NOMO-1 (cell line): ENCODE data around the gene HYDIN.
"Not testable (repeated sequence)": the region's sequence is repeated elsewhere in the genome, so short reads cannot be mapped to it uniquely, and the experiment has no call there.

ENCODE experiments used
- DNase-seq, 2 experiments: peaks; one replicate each; lab custom pipeline; 2025; ENCODE audit not compliant: unreplicated experiment in 2 of 2; lab: John Stamatoyannopoulos, UW

The HYDIN gene

DNA sequence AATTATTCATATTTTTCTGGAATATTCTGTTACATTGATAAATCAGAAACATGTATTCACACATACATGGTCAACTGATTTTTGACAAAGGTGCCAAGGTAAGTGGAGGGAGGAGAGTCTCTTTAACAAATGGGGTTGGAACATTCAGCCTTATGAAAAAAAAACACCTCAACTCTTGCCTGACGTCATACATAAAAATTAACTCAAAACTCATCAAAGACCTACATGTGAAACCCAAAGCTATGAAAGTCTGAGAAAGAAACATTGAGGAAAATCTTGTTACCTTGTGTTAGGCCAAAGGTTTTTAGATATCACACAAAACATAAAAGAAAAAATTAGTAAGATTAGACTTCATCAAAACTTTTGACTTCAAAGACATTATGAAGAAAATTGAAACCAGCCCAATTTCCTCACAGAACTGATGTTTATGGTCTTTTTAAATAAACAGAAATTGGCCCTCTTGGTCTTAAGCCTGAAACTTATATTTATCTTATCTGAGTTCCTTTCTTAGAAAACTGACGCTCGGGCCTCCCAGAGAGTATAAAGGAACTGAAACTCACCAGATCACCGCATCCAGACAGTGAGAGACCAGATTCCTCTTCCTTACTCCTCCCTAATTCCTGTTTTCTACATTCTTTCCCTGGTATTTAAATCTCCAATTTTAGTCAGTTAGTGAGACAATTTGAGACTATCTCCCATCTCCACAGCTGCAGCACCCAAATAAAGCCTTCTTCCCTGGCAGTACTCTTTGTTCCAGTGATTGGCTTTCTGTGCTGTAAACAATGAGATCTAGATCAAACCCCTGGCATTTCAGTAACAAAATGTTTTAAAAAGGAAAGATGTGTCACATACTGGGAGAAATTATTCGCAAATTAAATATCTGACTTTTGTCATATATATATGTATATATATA, 4.0 kb downstream of the HYDIN start:
- DNase-seq, result no peak

DNA sequence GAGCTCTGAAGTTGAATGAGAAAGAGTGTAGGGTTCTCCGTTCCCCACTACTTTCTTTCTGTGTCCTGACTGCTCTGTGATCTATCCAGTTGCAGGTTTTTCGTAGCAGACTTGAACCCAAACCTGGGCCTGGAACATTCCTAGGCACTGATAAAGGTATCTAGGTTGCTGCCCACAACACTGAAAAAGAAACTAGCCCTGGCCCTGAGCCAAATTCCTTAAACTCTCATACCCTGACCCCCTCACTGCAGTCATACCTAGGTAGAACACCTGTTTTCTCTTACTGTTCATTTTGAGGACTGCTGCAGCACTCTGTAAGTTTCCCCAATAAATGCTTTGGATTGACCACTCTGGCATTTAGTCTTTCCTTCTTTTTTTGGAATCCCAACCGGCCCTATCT, 5.4 kb downstream of the HYDIN start:
- DNase-seq, result no peak

DNA sequence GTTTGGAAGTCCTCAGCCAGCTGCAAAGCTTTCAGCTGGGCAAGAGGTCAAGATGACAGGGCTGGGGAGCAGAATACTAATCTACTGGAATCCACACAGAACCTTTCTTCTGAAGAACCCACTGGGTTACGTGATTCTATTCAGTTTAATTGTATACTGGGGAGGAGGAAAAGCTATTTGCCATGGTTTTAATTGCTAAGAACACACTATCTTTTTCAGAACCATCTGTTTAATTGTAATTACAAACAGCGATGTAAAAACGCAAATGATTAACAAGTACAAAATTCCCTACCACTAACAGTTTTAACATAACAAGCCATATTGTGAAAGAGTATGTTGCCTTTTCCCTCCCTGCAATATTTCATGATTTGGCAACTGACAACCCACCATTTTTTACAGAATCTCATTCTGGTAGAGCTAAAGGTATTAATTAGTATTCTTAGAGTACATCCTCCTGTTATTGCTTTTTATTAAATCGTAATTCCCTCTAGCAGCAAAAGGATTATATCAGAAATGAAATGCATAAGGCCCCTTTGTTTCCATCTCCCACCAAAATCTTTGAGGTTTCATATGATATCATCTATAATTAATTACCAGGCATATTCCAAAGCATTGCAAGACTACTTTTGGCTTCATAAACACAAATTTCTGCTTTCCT, 12.1 kb downstream of the HYDIN start:
- peak in 1 of 2 experiments; percentile 46 for DNase-seq

DNA sequence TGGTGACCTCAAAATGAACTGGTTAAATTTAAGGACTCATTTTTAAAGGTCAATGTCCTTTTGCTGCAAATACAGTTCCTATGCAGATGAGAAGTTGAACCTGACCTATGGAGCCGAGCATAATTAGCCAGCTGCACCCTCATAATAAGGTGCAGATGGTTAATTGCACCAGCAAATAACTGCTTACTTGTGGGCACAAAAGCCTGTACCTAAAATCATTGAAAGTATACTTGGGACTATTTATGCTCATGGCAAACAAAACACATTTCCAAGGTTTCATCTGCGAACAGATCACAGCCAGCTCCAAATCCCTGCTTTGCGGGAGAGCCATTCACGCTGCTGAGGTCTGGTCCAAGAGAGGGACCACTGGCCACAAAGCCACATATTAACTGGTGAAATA, 13.0 kb downstream of the HYDIN start:
- no peak for DNase-seq

DNA sequence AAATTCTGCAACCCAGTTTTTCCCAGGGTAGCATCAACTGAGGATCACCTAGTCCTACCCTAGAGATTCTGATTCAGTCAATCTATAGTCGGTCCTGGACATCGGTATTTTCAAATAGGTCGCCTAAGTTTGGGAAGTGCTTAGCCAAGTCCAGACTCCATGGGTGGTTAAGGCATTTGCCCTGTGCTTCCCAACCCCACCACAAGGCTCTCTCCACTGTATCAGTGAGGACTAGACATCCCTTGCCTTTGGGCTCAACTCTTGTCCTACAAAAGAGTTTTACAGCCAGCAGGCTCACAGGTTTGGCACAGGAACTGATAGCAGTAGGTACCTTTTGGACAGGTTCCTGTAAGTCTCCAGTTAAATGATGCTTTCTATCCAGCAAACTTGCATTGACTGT, 13.8 kb downstream of the HYDIN start:
- DNase-seq, result no peak

DNA sequence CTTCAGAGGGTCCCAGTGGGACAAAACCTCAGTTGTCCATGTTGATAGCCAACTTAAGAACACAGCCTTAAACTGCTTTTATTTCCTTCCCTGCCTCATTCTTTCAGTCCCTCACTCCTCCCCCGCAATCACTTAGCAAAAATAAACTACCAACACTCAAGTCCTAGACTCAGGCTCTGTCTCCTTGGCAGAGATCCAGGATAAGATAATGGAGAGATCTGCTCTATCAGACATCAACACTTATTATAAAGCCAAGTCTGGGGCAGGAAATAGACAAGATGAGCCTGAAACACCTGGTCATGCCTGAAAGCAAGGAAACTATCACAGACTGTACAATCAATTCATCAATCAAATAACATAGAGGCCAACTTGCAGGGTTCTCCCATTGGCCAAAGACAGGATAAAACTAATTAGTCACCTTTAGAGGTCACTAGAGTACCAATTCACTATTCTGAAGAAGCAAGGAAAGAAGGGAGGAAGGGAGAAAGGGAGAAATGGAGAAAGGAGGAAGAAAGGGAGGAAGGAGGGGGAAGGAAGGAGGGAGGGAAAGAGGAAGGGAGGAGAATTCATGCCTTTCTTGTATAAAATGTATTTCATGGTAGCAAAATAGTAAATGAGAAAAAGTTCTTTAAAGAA, 15.7 kb downstream of the HYDIN start:
- DNase-seq, result no peak

DNA sequence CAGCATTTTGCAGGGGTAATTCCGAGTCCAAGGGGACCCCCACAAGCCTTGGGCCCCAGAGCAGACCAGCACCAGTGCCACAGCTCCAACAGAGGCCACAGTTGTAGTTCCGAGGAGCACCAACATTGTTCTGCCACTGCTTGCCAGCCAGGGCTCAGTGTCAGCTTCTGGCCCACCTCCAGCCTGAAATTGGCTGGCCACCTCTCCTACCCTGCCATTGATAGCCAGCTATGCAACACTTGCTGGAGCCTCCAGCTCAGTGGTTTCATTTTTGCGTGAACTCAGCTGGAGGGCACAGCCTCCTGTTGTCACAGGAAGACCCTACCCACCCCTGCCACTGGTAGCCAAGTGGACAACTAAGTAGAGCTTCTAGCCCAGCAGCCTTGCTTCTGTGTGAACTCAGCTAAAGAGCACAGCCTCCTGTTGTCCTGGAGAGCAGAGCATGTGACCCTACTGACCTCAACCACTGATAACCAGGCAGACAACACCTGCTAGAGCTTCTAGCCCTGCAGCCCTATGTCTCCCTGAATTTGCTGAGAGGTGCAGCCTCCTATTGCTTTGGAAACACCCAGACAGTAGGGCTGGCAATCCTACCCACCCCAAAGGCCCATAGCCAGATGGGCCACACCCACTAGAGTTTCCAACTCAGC, 24.9 kb downstream of the HYDIN start:
- no peak for DNase-seq

DNA sequence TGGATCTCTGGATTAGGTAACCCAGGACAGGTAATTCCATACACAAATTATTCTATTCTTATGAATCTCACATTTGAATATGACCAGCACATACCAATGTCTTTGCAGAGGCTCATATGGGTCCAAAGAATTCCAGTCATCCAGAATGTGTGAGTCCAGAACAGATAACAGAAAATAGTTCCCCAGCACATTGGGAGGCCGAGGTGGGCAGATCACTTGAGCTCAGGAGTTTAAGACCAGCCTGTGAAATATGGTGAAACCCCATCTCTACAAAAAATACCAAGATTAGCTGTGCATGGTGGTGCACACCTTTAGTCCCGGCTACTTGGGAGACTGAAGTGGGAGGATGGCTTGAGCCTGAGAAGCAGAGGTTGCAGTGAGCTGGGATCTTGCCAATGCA, 26.9 kb downstream of the HYDIN start:
- no peak for DNase-seq

DNA sequence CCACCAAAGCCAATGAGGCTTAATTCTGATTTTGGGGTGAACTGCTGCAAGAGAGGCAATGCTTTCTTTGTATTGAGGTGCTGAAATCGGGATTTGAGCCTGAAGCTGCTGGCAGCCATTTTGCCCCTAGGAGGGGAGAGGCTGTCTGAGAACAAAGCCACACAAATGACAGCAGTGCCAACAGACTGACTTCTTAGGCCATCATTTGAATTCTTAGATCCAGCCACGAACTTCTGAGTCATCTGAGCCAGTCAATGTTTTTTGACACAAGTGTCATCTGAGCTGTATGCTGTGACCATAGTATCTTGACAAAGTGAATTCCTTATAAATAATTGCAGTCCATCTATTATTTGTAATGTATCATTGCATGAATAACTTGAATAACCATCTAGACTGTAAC, 29.0 kb downstream of the HYDIN start:
- no peak for DNase-seq

DNA sequence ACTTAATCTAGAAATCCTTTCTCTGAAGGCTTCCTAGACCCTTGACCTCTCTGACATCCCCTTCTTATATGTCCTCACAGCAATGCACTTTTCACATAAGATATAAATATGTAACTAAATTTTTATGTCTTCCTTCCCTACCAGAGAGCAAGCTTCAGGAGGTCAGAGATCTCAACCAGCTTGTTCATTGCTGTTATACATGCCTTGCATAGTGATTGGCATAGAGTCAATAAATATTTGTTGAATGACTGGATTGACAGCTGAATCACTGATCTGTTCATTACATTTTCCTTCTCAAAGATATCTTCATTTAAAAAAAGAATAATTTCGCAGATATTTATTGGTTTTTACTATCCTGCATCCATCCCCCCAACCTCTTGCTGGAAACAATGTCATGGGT, 29.5 kb downstream of the HYDIN start:
- no peak for DNase-seq

DNA sequence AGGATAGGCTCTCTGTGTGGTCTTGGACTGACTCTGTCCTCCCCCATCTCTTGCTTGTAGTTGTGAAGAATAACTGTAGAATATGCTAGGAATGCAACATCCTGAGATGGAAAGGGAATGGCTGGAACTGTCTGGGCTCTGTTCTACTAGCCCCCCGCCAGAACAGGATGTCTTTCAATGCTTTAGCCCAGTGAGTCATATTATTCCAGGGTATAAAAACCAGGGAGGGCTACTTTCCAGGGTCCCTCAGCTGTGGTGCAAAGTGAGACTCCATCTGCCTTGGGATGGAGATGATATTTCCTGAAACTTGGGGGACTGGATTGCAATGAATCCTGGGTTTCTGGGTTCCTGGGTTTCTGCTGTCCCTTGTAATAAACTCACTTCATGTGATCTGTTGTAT, 32.1 kb downstream of the HYDIN start:
- no peak for DNase-seq

DNA sequence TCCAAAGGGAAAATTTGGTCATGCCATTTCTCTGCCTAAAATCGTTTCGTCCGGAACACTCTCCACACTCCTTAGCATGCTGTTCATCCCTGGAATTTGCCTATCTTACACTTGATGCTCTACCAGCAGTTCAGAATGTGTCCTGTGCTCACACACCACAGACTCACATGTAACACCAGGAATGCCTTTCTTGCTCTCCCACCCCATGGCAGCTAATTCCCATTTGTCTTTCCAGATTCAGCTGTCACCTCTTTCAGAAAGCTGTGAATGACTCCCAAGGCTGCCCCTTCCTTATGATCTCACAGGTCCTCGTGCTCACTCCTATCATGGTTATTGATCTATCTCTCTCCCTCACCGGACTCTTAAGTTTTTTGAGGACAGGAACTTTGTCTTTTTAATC, 38.1 kb downstream of the HYDIN start:
- no peak for DNase-seq

DNA sequence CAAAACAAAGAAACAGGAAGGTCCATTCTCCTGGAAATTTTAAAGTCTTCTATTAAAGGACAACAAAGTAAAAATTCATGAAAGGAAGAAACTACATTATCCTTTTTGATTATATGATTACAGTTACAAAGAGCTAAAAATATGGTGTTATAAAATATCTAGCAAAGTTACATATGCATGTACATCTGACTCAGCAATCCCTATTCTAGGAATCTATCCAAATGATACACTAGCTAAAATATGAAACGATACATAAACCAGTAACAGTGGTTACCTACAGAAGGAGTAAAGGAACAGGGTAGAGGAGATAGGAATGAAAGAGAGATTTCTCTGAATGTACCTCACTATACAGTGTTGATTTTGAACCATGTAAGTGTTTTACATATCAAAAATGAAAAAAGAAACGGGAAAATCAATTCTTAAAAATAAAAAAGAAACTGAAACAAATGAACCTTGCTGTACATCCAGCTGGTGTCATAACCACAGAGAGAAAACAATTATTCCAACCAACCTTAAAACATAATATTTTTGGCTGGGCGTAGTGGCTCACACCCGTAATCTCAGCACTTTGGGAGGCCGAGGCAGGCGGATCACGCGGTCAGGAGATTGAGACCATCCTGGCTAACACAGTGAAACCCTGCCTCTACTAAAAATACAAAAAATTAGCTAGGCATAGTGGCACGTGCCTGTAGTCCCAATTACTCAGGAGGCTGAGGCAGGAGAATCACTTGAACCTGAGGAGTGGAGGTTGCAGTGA, 41.4 kb downstream of the HYDIN start:
- no peak for DNase-seq

DNA sequence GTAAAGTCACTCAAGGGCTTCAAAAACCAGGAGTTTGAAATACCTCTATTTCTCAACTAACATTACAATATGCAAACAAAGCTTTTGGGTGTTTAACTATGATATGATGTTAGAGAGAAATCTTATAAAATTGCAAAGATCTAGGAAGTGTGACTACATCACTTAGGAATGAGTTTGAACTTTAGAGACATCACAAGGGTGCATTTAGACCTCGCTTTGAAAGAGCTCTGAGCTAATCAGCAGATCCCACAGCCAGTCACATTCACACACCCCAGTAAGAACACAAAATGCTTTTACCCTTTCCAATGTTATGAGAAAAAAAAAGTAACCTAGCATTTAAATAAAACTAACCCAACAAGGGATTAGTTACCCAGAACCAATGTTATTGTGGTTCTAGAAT, 45.2 kb downstream of the HYDIN start:
- no peak for DNase-seq

DNA sequence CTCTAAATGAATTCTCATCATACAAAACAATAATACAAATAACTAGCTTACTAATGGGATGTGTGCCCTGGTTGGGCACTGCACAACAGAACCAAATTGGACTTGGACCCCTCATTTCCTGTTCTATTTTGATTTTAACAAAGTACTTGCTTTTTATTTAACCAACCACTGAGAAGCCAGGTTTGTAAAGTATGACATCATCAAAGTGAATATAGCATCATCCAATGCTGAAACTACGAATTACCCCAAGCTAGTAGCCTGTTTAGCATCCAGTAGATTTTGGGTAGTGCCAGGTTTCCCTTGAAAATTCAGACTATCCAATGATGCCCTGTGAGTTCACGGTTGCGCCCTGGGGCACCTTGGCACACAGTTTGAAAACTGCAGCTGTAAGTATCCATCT, 51.0 kb downstream of the HYDIN start:
- DNase-seq, result no peak

DNA sequence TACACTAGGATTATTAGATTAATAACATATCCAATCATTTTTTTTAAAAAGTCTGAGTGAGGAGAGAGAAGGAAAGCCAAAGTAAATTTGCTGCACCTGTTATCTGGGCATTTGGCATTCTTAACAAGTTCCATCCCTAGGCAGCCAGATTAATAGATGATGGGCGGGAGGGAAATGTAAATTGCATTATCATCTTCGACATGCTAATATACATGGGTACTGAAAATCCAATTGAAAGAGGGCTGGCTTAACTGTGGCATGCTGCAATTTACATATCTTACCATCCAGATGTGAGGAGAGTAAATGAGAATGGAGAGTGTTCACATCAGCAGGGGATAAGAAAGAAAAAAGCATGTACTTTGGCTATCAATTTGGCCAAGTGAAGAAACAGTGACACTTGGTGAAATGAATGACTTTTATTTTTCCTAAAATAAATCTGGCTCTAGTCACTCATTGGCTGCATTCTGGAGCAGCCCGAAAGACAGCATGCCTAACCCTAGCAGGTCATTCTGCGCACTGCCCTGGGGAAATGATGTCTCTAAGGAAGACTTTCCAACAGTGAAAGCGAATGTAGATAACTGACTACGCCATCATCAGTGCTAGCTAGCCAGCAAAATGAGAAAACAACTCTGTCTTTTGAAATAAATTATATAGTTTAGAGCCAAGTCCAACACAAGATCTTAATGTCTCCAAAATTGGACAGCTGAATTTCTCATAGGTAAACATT, 57.9 kb downstream of the HYDIN start:
- no peak for DNase-seq

DNA sequence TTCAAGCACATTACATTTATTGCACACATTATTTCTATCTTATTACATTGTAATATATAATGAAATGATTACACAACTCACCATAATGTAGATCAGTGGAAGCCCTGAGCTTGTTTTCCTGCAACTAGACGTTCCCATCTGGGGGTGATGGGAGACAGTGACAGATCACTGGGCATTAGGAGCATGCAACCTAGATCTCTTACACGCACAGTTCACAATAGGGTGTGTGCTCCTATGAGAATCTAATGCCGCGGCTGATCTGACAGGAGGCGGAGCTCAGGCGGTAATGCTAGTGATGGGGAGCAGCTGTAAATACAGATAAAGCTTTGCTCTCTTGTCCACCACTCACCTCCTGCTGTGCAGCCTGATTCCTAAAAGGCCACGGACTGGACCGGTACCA, 69.5 kb downstream of the HYDIN start:
- DNase-seq, result not testable (repeated sequence)

DNA sequence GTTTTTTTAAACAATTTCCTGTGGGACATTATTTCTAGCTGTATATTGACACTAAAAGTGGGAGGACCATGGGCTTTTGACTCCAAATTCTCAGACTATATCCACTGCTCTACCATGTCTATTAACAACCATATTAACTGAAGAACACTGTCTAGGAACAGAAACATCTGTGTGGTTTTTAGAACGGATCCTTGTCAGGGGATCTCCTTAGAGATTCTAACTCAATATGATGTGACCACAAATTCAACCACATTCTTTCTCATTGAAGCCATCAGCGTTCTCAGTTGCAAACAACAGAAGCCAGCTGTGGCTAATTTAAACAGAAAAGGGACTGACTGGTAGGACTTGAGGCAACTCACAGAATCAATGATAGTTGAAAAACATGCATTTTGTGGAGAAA, 73.2 kb downstream of the HYDIN start:
- not testable (repeated sequence) for DNase-seq

DNA sequence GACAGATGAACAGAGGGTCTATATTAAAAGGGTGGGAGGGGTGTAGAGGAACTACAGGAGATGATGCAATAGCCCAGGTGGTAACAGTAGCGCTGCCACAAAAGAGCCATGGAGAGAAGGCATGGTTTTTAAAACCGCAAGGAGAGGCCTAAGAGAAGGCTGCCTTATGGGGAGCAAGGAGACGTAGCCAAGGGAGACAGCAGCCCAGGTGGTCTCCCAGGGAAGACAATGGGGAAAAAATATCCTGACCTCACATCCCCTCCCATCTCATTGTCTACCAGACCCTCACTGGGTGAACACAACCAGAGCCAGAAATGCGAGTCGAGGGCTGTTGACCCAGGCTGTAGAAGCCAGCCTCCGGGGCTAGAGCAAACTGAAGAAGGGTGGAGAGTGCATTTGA, 77.2 kb downstream of the HYDIN start:
- not testable (repeated sequence) for DNase-seq

DNA sequence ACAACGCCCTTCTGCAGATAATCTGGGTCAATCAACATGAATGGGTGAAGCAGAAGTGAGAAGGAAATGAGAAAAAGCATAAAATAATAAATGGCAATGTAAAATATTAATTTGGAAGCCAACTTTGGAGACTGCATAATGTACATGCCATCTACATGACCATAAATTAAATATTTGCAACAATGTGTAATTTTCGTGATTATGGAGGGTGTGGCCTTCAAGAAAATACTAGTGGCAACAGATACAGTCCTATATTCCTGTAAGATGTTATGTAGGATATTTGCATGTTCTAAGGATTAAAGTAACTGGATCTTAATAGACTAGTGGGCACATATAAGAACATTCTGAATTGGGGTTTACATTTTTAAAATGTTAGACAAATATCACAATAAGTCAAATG, 78.9 kb downstream of the HYDIN start:
- DNase-seq, result not testable (repeated sequence)
